Measurements from ENCODE around the gene CHCHD3.

CHCHD3 gene

GRCh38 chr7:132869166-132869861 lies 212.6 kb downstream of the CHCHD3 start:
- no peaks in the 10 kb centered on the region for H3K36me3 ChIP-seq (ENCODE audit: insufficient read depth, low read length)
- H3K4me3 ChIP-seq (ENCODE audit: low read depth in 1 of 2, low read length in 2 of 2) = no peak overlapping the region
- no peaks in the 10 kb centered on the region for H3K27me3 ChIP-seq (ENCODE audit: control insufficient read depth in 1 of 2, insufficient read depth in 2 of 2, low read length in 2 of 2)
- no peak overlapping the region for H3K9ac ChIP-seq (ENCODE audit: low read length)
- no peaks in the 10 kb centered on the region for H3K4me1 ChIP-seq (ENCODE audit: insufficient read depth, low read length)
- no peaks in the 10 kb centered on the region for H3K9me3 ChIP-seq (ENCODE audit: low read length)
- no peak overlapping the region for H3K27ac ChIP-seq (ENCODE audit: low read depth, low read length)

GRCh38 chr7:132866551-132866950 lies 215.3 kb downstream of the CHCHD3 start:
- Histone ChIP-seq H3K4me3 (ENCODE audit: low read depth in 1 of 2, low read length in 2 of 2) (no peak overlapping the region), H3K9me3 (ENCODE audit: low read length) (no peaks in the 10 kb centered on the region), H3K27me3 (ENCODE audit: control insufficient read depth in 1 of 2, insufficient read depth in 2 of 2, low read length in 2 of 2) (no peaks in the 10 kb centered on the region), H3K36me3 (ENCODE audit: insufficient read depth, low read length) (no peaks in the 10 kb centered on the region), H3K27ac (ENCODE audit: low read depth, low read length) (no peak overlapping the region), H3K4me1 (ENCODE audit: insufficient read depth, low read length) (no peaks in the 10 kb centered on the region), H3K9ac (ENCODE audit: low read length) (no peak overlapping the region)

- Histone ChIP-seq H3K27me3 (ENCODE audit: control insufficient read depth in 1 of 2, insufficient read depth in 2 of 2, low read length in 2 of 2) (no peaks in the 10 kb centered on the region), H3K4me1 (ENCODE audit: insufficient read depth, low read length) (no peaks in the 10 kb centered on the region), H3K27ac (ENCODE audit: low read depth, low read length) (no peak overlapping the region), H3K36me3 (ENCODE audit: insufficient read depth, low read length) (no peaks in the 10 kb centered on the region), H3K9ac (ENCODE audit: low read length) (no peak overlapping the region), H3K9me3 (ENCODE audit: low read length) (no peaks in the 10 kb centered on the region), H3K4me3 (ENCODE audit: low read depth in 1 of 2, low read length in 2 of 2) (no peak overlapping the region)
These were observed 215.8 kb downstream of the CHCHD3 start for GRCh38 chr7:132866144-132866531.

GRCh38 chr7:132865366-132866143 lies 216.3 kb downstream of the CHCHD3 start:
- Histone ChIP-seq H3K27ac (ENCODE audit: low read depth, low read length) (no peak overlapping the region), H3K9ac (ENCODE audit: low read length) (no peak overlapping the region)

GRCh38 chr7:132861940-132862554 lies 219.8 kb downstream of the CHCHD3 start:
- Histone ChIP-seq H3K4me3 (ENCODE audit: low read depth in 1 of 2, low read length in 2 of 2) (no peak overlapping the region), H3K9ac (ENCODE audit: low read length) (no peak overlapping the region), H3K9me3 (ENCODE audit: low read length) (no peaks in the 10 kb centered on the region), H3K4me1 (ENCODE audit: insufficient read depth, low read length) (no peaks in the 10 kb centered on the region), H3K27ac (ENCODE audit: low read depth, low read length) (no peak overlapping the region), H3K27me3 (ENCODE audit: control insufficient read depth in 1 of 2, insufficient read depth in 2 of 2, low read length in 2 of 2) (no peaks in the 10 kb centered on the region), H3K36me3 (ENCODE audit: insufficient read depth, low read length) (no peaks in the 10 kb centered on the region)

More at GRCh38 chr7:132865366-132866143, 216.3 kb downstream of the CHCHD3 start:
- no peaks in the 10 kb centered on the region for H3K4me1 ChIP-seq (ENCODE audit: insufficient read depth, low read length)
- no peaks in the 10 kb centered on the region for H3K9me3 ChIP-seq (ENCODE audit: low read length)
- H3K36me3 ChIP-seq (ENCODE audit: insufficient read depth, low read length) = no peaks in the 10 kb centered on the region
- no peak overlapping the region for H3K4me3 ChIP-seq (ENCODE audit: low read depth in 1 of 2, low read length in 2 of 2)
- no peaks in the 10 kb centered on the region for H3K27me3 ChIP-seq (ENCODE audit: control insufficient read depth in 1 of 2, insufficient read depth in 2 of 2, low read length in 2 of 2)

GRCh38 chr7:132861424-132861823 lies 220.5 kb downstream of the CHCHD3 start:
- Histone ChIP-seq H3K9ac (ENCODE audit: low read length) (no peak overlapping the region), H3K36me3 (ENCODE audit: insufficient read depth, low read length) (no peaks in the 10 kb centered on the region), H3K27me3 (ENCODE audit: control insufficient read depth in 1 of 2, insufficient read depth in 2 of 2, low read length in 2 of 2) (no peaks in the 10 kb centered on the region), H3K4me1 (ENCODE audit: insufficient read depth, low read length) (no peaks in the 10 kb centered on the region), H3K27ac (ENCODE audit: low read depth, low read length) (no peak overlapping the region), H3K9me3 (ENCODE audit: low read length) (no peaks in the 10 kb centered on the region), H3K4me3 (ENCODE audit: low read depth in 1 of 2, low read length in 2 of 2) (no peak overlapping the region)

- no peak overlapping the region for H3K27ac ChIP-seq (ENCODE audit: low read depth, low read length)
- no peaks in the 10 kb centered on the region for H3K27me3 ChIP-seq (ENCODE audit: control insufficient read depth in 1 of 2, insufficient read depth in 2 of 2, low read length in 2 of 2)
- H3K9me3 ChIP-seq (ENCODE audit: low read length) = no peaks in the 10 kb centered on the region
- no peak overlapping the region for H3K9ac ChIP-seq (ENCODE audit: low read length)
- no peaks in the 10 kb centered on the region for H3K36me3 ChIP-seq (ENCODE audit: insufficient read depth, low read length)
- H3K4me3 ChIP-seq (ENCODE audit: low read depth in 1 of 2, low read length in 2 of 2) = no peak overlapping the region
- no peaks in the 10 kb centered on the region for H3K4me1 ChIP-seq (ENCODE audit: insufficient read depth, low read length)
These were observed 222.7 kb downstream of the CHCHD3 start for GRCh38 chr7:132859199-132859598.

- Histone ChIP-seq H3K4me3 (ENCODE audit: low read depth in 1 of 2, low read length in 2 of 2) (no peak overlapping the region), H3K4me1 (ENCODE audit: insufficient read depth, low read length) (no peaks in the 10 kb centered on the region), H3K36me3 (ENCODE audit: insufficient read depth, low read length) (no peaks in the 10 kb centered on the region), H3K9me3 (ENCODE audit: low read length) (no peaks in the 10 kb centered on the region), H3K27ac (ENCODE audit: low read depth, low read length) (no peak overlapping the region), H3K27me3 (ENCODE audit: control insufficient read depth in 1 of 2, insufficient read depth in 2 of 2, low read length in 2 of 2) (no peaks in the 10 kb centered on the region), H3K9ac (ENCODE audit: low read length) (no peak overlapping the region)
These were observed 223.1 kb downstream of the CHCHD3 start for GRCh38 chr7:132858760-132859159.

- H3K27ac ChIP-seq (ENCODE audit: low read depth, low read length) = no peak overlapping the region
- H3K4me3 ChIP-seq (ENCODE audit: low read depth in 1 of 2, low read length in 2 of 2) = no peak overlapping the region
- H3K36me3 ChIP-seq (ENCODE audit: insufficient read depth, low read length) = no peaks in the 10 kb centered on the region
- no peaks in the 10 kb centered on the region for H3K27me3 ChIP-seq (ENCODE audit: control insufficient read depth in 1 of 2, insufficient read depth in 2 of 2, low read length in 2 of 2)
- no peak overlapping the region for H3K9ac ChIP-seq (ENCODE audit: low read length)
- H3K9me3 ChIP-seq (ENCODE audit: low read length) = no peaks in the 10 kb centered on the region
- no peaks in the 10 kb centered on the region for H3K4me1 ChIP-seq (ENCODE audit: insufficient read depth, low read length)
These were observed 223.6 kb downstream of the CHCHD3 start for GRCh38 chr7:132858251-132858650.

GRCh38 chr7:132857703-132858102 lies 224.2 kb downstream of the CHCHD3 start:
- H3K9me3 ChIP-seq (ENCODE audit: low read length) = no peaks in the 10 kb centered on the region
- H3K36me3 ChIP-seq (ENCODE audit: insufficient read depth, low read length) = no peaks in the 10 kb centered on the region
- no peak overlapping the region for H3K27ac ChIP-seq (ENCODE audit: low read depth, low read length)
- no peaks in the 10 kb centered on the region for H3K27me3 ChIP-seq (ENCODE audit: control insufficient read depth in 1 of 2, insufficient read depth in 2 of 2, low read length in 2 of 2)
- no peak overlapping the region for H3K4me3 ChIP-seq (ENCODE audit: low read depth in 1 of 2, low read length in 2 of 2)
- H3K9ac ChIP-seq (ENCODE audit: low read length) = no peak overlapping the region
- no peaks in the 10 kb centered on the region for H3K4me1 ChIP-seq (ENCODE audit: insufficient read depth, low read length)

GRCh38 chr7:132857031-132857430 lies 224.9 kb downstream of the CHCHD3 start:
- Histone ChIP-seq H3K9me3 (ENCODE audit: low read length) (no peaks in the 10 kb centered on the region), H3K27ac (ENCODE audit: low read depth, low read length) (no peak overlapping the region), H3K4me1 (ENCODE audit: insufficient read depth, low read length) (no peaks in the 10 kb centered on the region), H3K9ac (ENCODE audit: low read length) (no peak overlapping the region), H3K36me3 (ENCODE audit: insufficient read depth, low read length) (no peaks in the 10 kb centered on the region), H3K27me3 (ENCODE audit: control insufficient read depth in 1 of 2, insufficient read depth in 2 of 2, low read length in 2 of 2) (no peaks in the 10 kb centered on the region), H3K4me3 (ENCODE audit: low read depth in 1 of 2, low read length in 2 of 2) (no peak overlapping the region)
